Tibial nerve (tissue), 4 donors: Measurements from ENCODE around the gene ROR1. TPM values are rescaled to one million over a fixed set of nuclear protein-coding genes. Genes with fewer than 3 reads are reported as not detected.
A peak's percentile ranks its signal among the peaks of the same experiment; 100 is the strongest.

Experiments
- DNase-seq, 2 donors: peaks; one replicate each; pipeline ENCODE4 v3.0.0-alpha.2; 2019; ENCODE audit warnings: low spot score in 2 of 2
- H3K27ac ChIP-seq, 4 donors: fragments of 200-600 bp; sonication (generic) in 3 of 4; one replicate each; pipeline ENCODE4 v1.5.1; 2017 to 2019; ENCODE audit warnings: mild to moderate bottlenecking in 1 of 4
- H3K27me3 ChIP-seq, 2 donors: fragments of 200-600 bp; sonication (generic) in 1 of 2; one replicate each; pipeline versions ENCODE4 v1.5.1 to v1.6.0; 2017 to 2019
- H3K36me3 ChIP-seq, 3 donors: fragments of 200-600 bp; sonication (generic); one replicate each; pipeline ENCODE4 v1.5.1; 2018 to 2019
- H3K4me1 ChIP-seq, 4 donors: fragments of 200-600 bp; sonication (generic) in 3 of 4; one replicate each; pipeline ENCODE4 v1.5.1; 2017 to 2019
- H3K4me3 ChIP-seq, 4 donors: fragments of 200-600 bp; sonication (generic) in 3 of 4; one replicate each; pipeline ENCODE4 v1.5.1; 2017 to 2019; ENCODE audit warnings: mild to moderate bottlenecking in 1 of 4, moderate library complexity in 1 of 4
- H3K9me3 ChIP-seq, 4 donors: fragments of 200-600 bp; sonication (generic) in 3 of 4; one replicate each; pipeline ENCODE4 v1.5.1; 2017 to 2019
- CTCF ChIP-seq, 5 experiments: fragments of 200-600 bp in 3 of 5; fragments of 450-650 bp in 2 of 5; sonication (generic) in 3 of 5; IDR thresholded peaks; one replicate each; pipeline ENCODE4 v1.5.1; 2016 to 2019; ENCODE audit warnings: antibody characterized with exemption in 5 of 5, mild to moderate bottlenecking in 3 of 5, moderate library complexity in 2 of 5
- EP300 ChIP-seq, 2 donors: sonication (generic); formaldehyde crosslinking; IDR thresholded peaks; one replicate each; pipeline ENCODE4 v1.6.1; 2017; ENCODE audit warnings: antibody characterized with exemption in 2 of 2, mild to moderate bottlenecking in 1 of 2
- POLR2A ChIP-seq, 2 donors: fragments of 450-650 bp; IDR thresholded peaks; one replicate each; pipeline ENCODE4 v1.6.1; 2017; ENCODE audit warnings: antibody characterized with exemption in 2 of 2, mild to moderate bottlenecking in 2 of 2, moderate library complexity in 2 of 2
- WGBS, 2 donors: methylation state at CpG; one replicate each; pipeline ENCODE4 v1.1.5; 2018; 5-methylcytosine and 5-hydroxymethylcytosine counted together
- total RNA-seq, 4 donors: library from RNA; depleted of rRNA; stranded (reverse); fragments of >200 nt; gene quantifications; one replicate each; pipeline ENCODE4 v1.1.0, GENCODE V29; 2016

Gene ROR1
- total RNA-seq, 4 donors from 2014 or later: 10.5 to 47.7 (median 43.7) TPM

GRCh38 chr1:63920154-63921117, 146.6 kb downstream of the ROR1 start:
- Histone ChIP-seq H3K36me3 (no peaks in the 10 kb centered on the region), H3K27ac (no peak overlapping the region), H3K4me1 (peaks cover 0 to 40% (median 17%) of the 10 kb centered on the region in 4 donors), H3K4me3 (no peak overlapping the region), H3K9me3 (no peaks in the 10 kb centered on the region), H3K27me3 (no peaks in the 10 kb centered on the region)
- WGBS, 2 donors: 75 to 82% methylated on average over 7 of the region's 7 CpGs
- TF ChIP-seq EP300 (IDR thresholded peaks at IDR 0.05): no peak
- TF ChIP-seq CTCF (IDR thresholded peaks at IDR 0.05): peak in 1 of 5 experiments; percentile 10
- no peak for TF ChIP-seq POLR2A (IDR thresholded peaks at IDR 0.05)
- DNase-seq: no peak

GRCh38 chr1:63921359-63921758, 147.5 kb downstream of the ROR1 start:
- DNase-seq: no peak
- Histone ChIP-seq H3K4me1 (peaks cover 0 to 40% (median 13%) of the 10 kb centered on the region in 4 donors), H3K36me3 (no peaks in the 10 kb centered on the region), H3K4me3 (no peak overlapping the region), H3K9me3 (no peaks in the 10 kb centered on the region), H3K27ac (no peak overlapping the region), H3K27me3 (no peaks in the 10 kb centered on the region)
- WGBS, 2 donors: 93 to 95% methylated on average over 5 of the region's 5 CpGs
- TF ChIP-seq POLR2A (IDR thresholded peaks at IDR 0.05) (no peak), EP300 (IDR thresholded peaks at IDR 0.05) (no peak), CTCF (IDR thresholded peaks at IDR 0.05) (no peak)

- Histone ChIP-seq H3K4me1 (peaks cover 0 to 37% (median 12%) of the 10 kb centered on the region in 4 donors), H3K27ac (no peak overlapping the region), H3K4me3 (no peak overlapping the region), H3K36me3 (no peaks in the 10 kb centered on the region), H3K9me3 (no peaks in the 10 kb centered on the region), H3K27me3 (no peaks in the 10 kb centered on the region)
- DNase-seq: no peak
- TF ChIP-seq POLR2A (IDR thresholded peaks at IDR 0.05) (no peak), EP300 (IDR thresholded peaks at IDR 0.05) (no peak), CTCF (IDR thresholded peaks at IDR 0.05) (no peak)
Measured at GRCh38 chr1:63921802-63922201, 148.0 kb downstream of the ROR1 start.

GRCh38 chr1:63922848-63923247, 149.0 kb downstream of the ROR1 start:
- H3K4me1 ChIP-seq: peaks cover 0 to 36% (median 14%) of the 10 kb centered on the region in 4 donors
- no peaks in the 10 kb centered on the region for H3K27me3 ChIP-seq
- no peak for DNase-seq
- 81 to 85% methylated on average over 6 of the region's 6 CpGs for WGBS, 2 donors
- no peak overlapping the region for H3K27ac ChIP-seq
- H3K4me3 ChIP-seq: no peak overlapping the region
- H3K9me3 ChIP-seq: no peaks in the 10 kb centered on the region
- no peak for TF ChIP-seq CTCF (IDR thresholded peaks at IDR 0.05)
- no peak for TF ChIP-seq POLR2A (IDR thresholded peaks at IDR 0.05)
- no peaks in the 10 kb centered on the region for H3K36me3 ChIP-seq

- no peak overlapping the region for H3K27ac ChIP-seq
- TF ChIP-seq EP300 (IDR thresholded peaks at IDR 0.05): no peak
- TF ChIP-seq CTCF (IDR thresholded peaks at IDR 0.05): no peak
- TF ChIP-seq POLR2A (IDR thresholded peaks at IDR 0.05): no peak
- no peaks in the 10 kb centered on the region for H3K27me3 ChIP-seq
- H3K4me1 ChIP-seq: peaks cover 0 to 36% (median 18%) of the 10 kb centered on the region in 4 donors
- 96 to 100% methylated on average over 1 to 2 of the region's 2 CpGs for WGBS, 2 donors
- no peak for DNase-seq
- no peaks in the 10 kb centered on the region for H3K36me3 ChIP-seq
- no peak overlapping the region for H3K4me3 ChIP-seq
- no peaks in the 10 kb centered on the region for H3K9me3 ChIP-seq
Measured at GRCh38 chr1:63923302-63923701, 149.5 kb downstream of the ROR1 start.
